HG02763 (cell line): Measurements from ENCODE around the gene PLET1.
"Not testable (repeated sequence)": the region's sequence is repeated elsewhere in the genome, so short reads cannot be mapped to it uniquely, and the experiment has no call there.

Experiments used
- ATAC-seq: cut with Tn5 transposase; IDR thresholded peaks from one replicate; pipeline ENCODE4 v1.9.1; 2021; ENCODE audit warnings: mild to moderate bottlenecking, moderate library complexity; ENCODE audit not compliant: unreplicated experiment

The PLET1 gene

GRCh38 chr11:112216561-112217105, 44.0 kb downstream of the PLET1 start:
- ATAC-seq = no peak

- ATAC-seq = no peak
These were observed 45.0 kb downstream of the PLET1 start for GRCh38 chr11:112215621-112216020.

DNA sequence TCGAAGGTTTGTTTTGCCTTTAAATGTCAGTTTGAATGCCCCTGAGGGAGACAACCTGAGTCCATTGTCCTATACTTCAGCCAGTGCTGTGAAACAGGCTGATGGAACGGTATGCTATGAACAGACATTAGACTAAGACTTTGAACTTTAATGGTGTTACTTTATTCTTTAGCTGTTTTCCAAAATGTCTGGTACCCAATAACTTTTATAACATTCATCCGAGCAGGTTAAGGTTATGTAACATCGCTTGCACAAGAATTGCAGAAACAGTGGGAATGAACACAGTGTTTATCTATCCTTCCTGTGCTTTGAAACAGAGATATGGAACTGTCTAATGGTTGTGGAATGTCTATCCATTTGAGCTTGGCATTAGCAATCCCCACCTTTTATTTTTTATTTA, 46.9 kb downstream of the PLET1 start:
- no peak for ATAC-seq

- ATAC-seq = no peak
These were observed 48.0 kb downstream of the PLET1 start for GRCh38 chr11:112212710-112213109.

GRCh38 chr11:112212290-112212689, 48.4 kb downstream of the PLET1 start:
- ATAC-seq = no peak

- no peak for ATAC-seq
These were observed 49.1 kb downstream of the PLET1 start for GRCh38 chr11:112211536-112211935.

DNA sequence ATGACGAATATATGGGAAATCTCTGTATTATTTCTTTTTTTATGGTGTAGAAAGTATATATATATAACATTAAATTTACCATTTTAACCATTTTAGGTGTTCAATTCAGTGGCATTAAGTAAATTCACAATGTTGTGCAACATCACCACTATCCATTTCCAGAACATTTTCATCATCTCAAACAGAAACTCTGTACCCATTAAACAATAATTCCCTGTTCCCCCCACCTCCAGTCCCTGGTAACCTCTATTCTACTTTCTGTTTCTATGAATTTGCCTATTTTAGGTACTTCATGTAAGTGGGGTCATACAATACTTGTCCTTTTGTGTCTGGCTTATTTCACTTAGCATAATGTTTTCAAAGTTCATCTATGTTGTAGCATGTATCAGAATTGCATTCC, 49.8 kb downstream of the PLET1 start:
- ATAC-seq = no peak

GRCh38 chr11:112206071-112206470, 54.6 kb downstream of the PLET1 start:
- ATAC-seq = no peak

DNA sequence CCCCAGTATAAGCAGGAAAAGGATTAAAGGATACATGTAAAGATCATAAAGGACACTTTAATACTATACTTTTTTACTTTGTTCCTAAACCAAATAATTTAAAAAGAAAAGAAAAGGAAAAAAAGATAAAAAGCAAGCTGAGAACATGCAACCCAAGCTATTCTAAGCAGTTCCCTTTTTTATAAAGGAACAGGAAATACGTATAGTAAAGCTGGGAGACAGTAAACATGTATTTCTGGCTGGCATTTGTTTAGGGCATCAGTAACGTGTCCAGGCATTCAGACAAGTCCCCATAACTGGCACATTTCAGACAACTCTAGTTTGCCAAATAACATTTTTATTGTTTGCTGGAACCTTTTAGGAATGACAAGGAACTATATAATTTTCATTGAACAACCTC, 60.4 kb downstream of the PLET1 start:
- no peak for ATAC-seq

DNA sequence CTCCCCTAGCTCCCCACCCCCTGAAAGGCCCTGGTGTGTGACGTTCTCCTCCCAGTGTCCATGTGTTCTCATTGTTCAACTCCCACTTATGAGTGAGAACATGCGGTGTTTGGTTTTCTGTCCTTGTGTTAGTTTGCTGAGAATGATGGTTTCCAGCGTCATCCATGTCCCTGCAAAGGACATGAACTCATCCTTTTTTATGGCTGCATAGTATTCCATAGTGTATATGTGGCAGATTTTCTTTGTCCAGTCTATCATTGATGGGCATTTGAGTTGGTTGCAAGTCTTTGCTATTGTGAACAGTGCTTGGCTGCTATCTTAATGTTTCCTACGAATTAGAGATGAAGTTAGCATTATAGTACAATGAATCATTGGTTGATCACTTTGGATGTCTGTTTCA, 61.6 kb downstream of the PLET1 start:
- not testable (repeated sequence) for ATAC-seq
